PC-3 (cell line): Measurements from ENCODE around the gene SMYD2. TPM values are rescaled to one million over a fixed set of nuclear protein-coding genes. Genes with fewer than 3 reads are reported as not detected.

Source experiments
- ATAC-seq: fragments of 200-7000 bp; cut with Tn5 transposase; 2 replicates; pipeline ENCODE4 v1.9.1; 2020; ENCODE audit warnings: mild to moderate bottlenecking, moderate library complexity
- BruUV-seq: library from RNA; stranded (reverse); fragments of 400-500 nt; replicated peaks from 2 replicates; lab custom pipeline; 2021; lab: Mats Ljungman, UMichigan
- CTCF ChIA-PET: fragments of 300-600 bp; sonication (Branson Sonifier 250); formaldehyde crosslinking; loops from one replicate; lab custom pipeline; 2022; ENCODE audit warnings: antibody characterized with exemption; lab: Charles Lee
- POLR2A ChIA-PET: fragments of 300-600 bp; sonication (Branson Sonifier 250); formaldehyde crosslinking; loops from one replicate; lab custom pipeline; 2022; ENCODE audit warnings: antibody characterized with exemption; ENCODE audit not compliant: unreplicated experiment; lab: Charles Lee
- DNase-seq: peaks from one replicate; pipeline ENCODE4 v3.0.0-alpha.2; 2015
- H2AFZ ChIP-seq: fragments of 300-600 bp; sonication (generic); 2 replicates; pipeline ENCODE4 v1.6.0; 2016; ENCODE audit warnings: antibody characterized with exemption, low read length
- H3F3A ChIP-seq: fragments of 300-600 bp; sonication (generic); one replicate; pipeline ENCODE4 v1.6.0; 2017; ENCODE audit warnings: antibody characterized with exemption, low read length, control low read depth, mild to moderate bottlenecking; ENCODE audit not compliant: unreplicated experiment
- H3K27ac ChIP-seq: fragments of 300-600 bp; sonication (generic); 2 replicates; pipeline ENCODE4 v1.5.1; 2016; ENCODE audit warnings: mild to moderate bottlenecking, low read length
- H3K27me3 ChIP-seq: fragments of 300-600 bp; sonication (generic); 2 replicates; pipeline ENCODE4 v1.6.1; 2016; ENCODE audit warnings: low read length, mixed read lengths
- H3K36me3 ChIP-seq: fragments of 300-600 bp; sonication (generic); 2 replicates; pipeline ENCODE4 v1.6.1; 2016; ENCODE audit warnings: low read depth, mixed run types, low read length, mixed read lengths
- H3K4me1 ChIP-seq: fragments of 300-600 bp; sonication (generic); 2 replicates; pipeline ENCODE4 v1.5.1; 2016; ENCODE audit warnings: low read length; ENCODE audit not compliant: insufficient read depth
- H3K4me2 ChIP-seq: fragments of 300-600 bp; sonication (generic); 2 replicates; pipeline ENCODE4 v1.6.0; 2016; ENCODE audit warnings: low read length
- H3K4me3 ChIP-seq: fragments of 300-600 bp; sonication (generic); 2 replicates; pipeline ENCODE4 v1.5.1; 2016; ENCODE audit warnings: mild to moderate bottlenecking, low read length, mixed read lengths
- H3K79me2 ChIP-seq: fragments of 300-600 bp; sonication (generic); 2 replicates; pipeline ENCODE4 v1.6.1; 2017; ENCODE audit warnings: low read length, mixed read lengths
- H3K9ac ChIP-seq: fragments of 300-600 bp; sonication (generic); 2 replicates; pipeline ENCODE4 v1.6.0; 2016; ENCODE audit warnings: mild to moderate bottlenecking, low read length
- H3K9me2 ChIP-seq: fragments of 300-600 bp; sonication (generic); replicated peaks from 2 replicates; pipeline ENCODE4 v1.6.1; 2016; ENCODE audit warnings: mixed run types, low read length, mixed read lengths
- H3K9me3 ChIP-seq: fragments of 300-600 bp; sonication (generic); 2 replicates; pipeline ENCODE4 v1.6.1; 2016; ENCODE audit warnings: low read length, mixed read lengths
- H4K20me1 ChIP-seq: fragments of 300-600 bp; sonication (generic); 2 replicates; pipeline ENCODE4 v1.6.1; 2016; ENCODE audit warnings: low read length, mixed read lengths
- EZH2 ChIP-seq: fragments of 300-600 bp; sonication (generic); IDR thresholded peaks from one replicate; pipeline ENCODE4 v1.6.1; 2017; ENCODE audit warnings: antibody characterized with exemption, mild to moderate bottlenecking, low read length; ENCODE audit not compliant: unreplicated experiment
- EZH2phosphoT487 ChIP-seq: fragments of 300-600 bp; sonication (generic); IDR thresholded peaks from 2 replicates; pipeline ENCODE4 v1.6.1; 2018; ENCODE audit warnings: mild to moderate bottlenecking, antibody characterized with exemption, low read length, borderline replicate concordance
- intact Hi-C: fragments of 100-400 bp; cut with micrococcal nuclease; formaldehyde crosslinking; loops from 2 replicates; pipeline ENCODE4 v1.9.0; 2023
- total RNA-seq: library from RNA; depleted of rRNA; stranded (reverse); fragments of >200 nt; gene quantifications from 2 replicates; pipeline ENCODE4 v1.2.3, GENCODE V29; 2014
- TF ChIP-seq, protein P1 (sequence below): fragments of 300-600 bp; sonication (generic); conservative IDR thresholded peaks from 2 replicates; pipeline ENCODE4 v1.5.1; 2017; ENCODE audit warnings: antibody characterized with exemption, low read depth, mild to moderate bottlenecking, low read length

Gene SMYD2
- total RNA-seq, 1 experiment from 2014 or later = 124 TPM

DNA sequence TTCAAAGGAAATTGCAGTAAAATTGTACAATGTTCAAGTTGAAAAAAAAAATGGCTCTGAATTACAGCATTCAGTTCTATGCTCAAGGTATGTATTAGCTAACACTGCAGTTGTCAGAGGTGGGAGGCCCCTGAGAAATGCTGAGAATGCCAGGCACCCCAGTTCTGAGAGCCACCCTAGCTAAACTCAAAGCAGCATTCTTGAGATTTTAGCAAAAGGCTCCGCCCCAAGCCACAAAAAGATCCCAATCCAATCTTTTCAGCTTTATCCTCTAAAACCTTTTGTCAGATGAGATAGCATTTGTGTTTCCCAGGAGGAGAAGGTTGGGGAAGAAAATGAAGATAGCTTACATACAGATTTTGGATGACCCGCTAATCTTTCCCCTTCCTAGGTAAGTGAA is 68.8 kb downstream of the SMYD2 start:
- no peak overlapping the region for H3K9ac ChIP-seq
- BruUV-seq = no TSS peak
- H3K4me2 ChIP-seq = no peak overlapping the region
- H3F3A ChIP-seq = no peaks in the 10 kb centered on the region
- no peak overlapping the region for H3K27ac ChIP-seq
- intact Hi-C loops = no loop called here
- TF ChIP-seq EZH2phosphoT487 (no peak), EZH2 (no peak)
- TF ChIP-seq, protein P1, sequence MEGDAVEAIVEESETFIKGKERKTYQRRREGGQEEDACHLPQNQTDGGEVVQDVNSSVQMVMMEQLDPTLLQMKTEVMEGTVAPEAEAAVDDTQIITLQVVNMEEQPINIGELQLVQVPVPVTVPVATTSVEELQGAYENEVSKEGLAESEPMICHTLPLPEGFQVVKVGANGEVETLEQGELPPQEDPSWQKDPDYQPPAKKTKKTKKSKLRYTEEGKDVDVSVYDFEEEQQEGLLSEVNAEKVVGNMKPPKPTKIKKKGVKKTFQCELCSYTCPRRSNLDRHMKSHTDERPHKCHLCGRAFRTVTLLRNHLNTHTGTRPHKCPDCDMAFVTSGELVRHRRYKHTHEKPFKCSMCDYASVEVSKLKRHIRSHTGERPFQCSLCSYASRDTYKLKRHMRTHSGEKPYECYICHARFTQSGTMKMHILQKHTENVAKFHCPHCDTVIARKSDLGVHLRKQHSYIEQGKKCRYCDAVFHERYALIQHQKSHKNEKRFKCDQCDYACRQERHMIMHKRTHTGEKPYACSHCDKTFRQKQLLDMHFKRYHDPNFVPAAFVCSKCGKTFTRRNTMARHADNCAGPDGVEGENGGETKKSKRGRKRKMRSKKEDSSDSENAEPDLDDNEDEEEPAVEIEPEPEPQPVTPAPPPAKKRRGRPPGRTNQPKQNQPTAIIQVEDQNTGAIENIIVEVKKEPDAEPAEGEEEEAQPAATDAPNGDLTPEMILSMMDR = no peak
- peaks cover 29% of the 10 kb centered on the region for H3K36me3 ChIP-seq
- no peak for ATAC-seq
- H3K9me2 ChIP-seq = no peaks in the 10 kb centered on the region
- H3K4me1 ChIP-seq = no peaks in the 10 kb centered on the region
- no peaks in the 10 kb centered on the region for H3K79me2 ChIP-seq
- ChIA-PET POLR2A (interaction anchor here (0.6 kb wide), 1 partner anchor 21 kb away, joined by 8 read pairs; no protein-coding TSS in a partner anchor), CTCF (interaction anchor here (0.7 kb wide), 2 partner anchors 200 to 799 kb away, joined by 3 to 4 read pairs; no protein-coding TSS in a partner anchor)
- no peak overlapping the region for H3K4me3 ChIP-seq
- H3K27me3 ChIP-seq = no peaks in the 10 kb centered on the region
- no peak overlapping the region for H2AFZ ChIP-seq
- no peak for DNase-seq
- H4K20me1 ChIP-seq = no peaks in the 10 kb centered on the region
- H3K9me3 ChIP-seq = no peaks in the 10 kb centered on the region

GRCh38 chr1:214351551-214352277 is 70.8 kb downstream of the SMYD2 start:
- Histone ChIP-seq H3K27ac (no peak overlapping the region), H4K20me1 (no peaks in the 10 kb centered on the region), H3K9ac (no peak overlapping the region), H3K79me2 (no peaks in the 10 kb centered on the region), H3K4me2 (no peak overlapping the region), H3K27me3 (no peaks in the 10 kb centered on the region), H2AFZ (no peak overlapping the region), H3K4me1 (no peaks in the 10 kb centered on the region), H3F3A (no peaks in the 10 kb centered on the region), H3K9me2 (no peaks in the 10 kb centered on the region), H3K4me3 (no peak overlapping the region), H3K9me3 (no peaks in the 10 kb centered on the region), H3K36me3 (peaks cover 30% of the 10 kb centered on the region)
- no TSS peak for BruUV-seq
- ATAC-seq (no peak), DNase-seq (no peak)
- ChIA-PET CTCF (no interaction called here), POLR2A (interaction anchor here (0.6 kb wide), 1 partner anchor 276 kb away, joined by 5 read pairs; no protein-coding TSS in a partner anchor)
- TF ChIP-seq EZH2phosphoT487 = no peak
- TF ChIP-seq, protein P1 = no peak
- TF ChIP-seq EZH2 = no peak
- intact Hi-C loops = no loop called here

DNA sequence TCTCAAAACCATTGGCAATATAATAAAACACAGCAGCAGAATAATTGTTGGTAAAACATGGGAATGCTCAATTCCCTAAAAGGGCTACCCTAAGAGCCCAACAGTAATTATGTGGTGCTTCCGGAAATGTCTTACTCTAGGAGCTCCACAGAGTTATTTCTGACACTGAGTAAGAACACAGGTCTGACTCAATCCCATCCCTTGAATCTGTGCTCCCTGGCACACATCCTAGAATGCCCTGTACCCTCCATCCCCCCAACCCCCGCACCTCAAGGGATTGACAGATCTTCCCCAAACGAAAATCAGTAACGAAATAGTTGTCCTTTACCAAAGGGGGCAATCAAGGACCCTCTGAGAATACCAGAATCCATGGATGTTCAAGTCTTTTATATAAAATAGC is 71.9 kb downstream of the SMYD2 start:
- no peaks in the 10 kb centered on the region for H3K9me3 ChIP-seq
- BruUV-seq = no TSS peak
- no peaks in the 10 kb centered on the region for H3K9me2 ChIP-seq
- ATAC-seq = no peak
- POLR2A ChIA-PET = no interaction called here
- no peaks in the 10 kb centered on the region for H3K79me2 ChIP-seq
- no peaks in the 10 kb centered on the region for H3K27me3 ChIP-seq
- no peaks in the 10 kb centered on the region for H3K4me1 ChIP-seq
- peaks cover 25% of the 10 kb centered on the region; the same call in 1 of the 2 replicates for H3K36me3 ChIP-seq
- H3K9ac ChIP-seq = no peak overlapping the region
- no peaks in the 10 kb centered on the region for H3F3A ChIP-seq
- H3K4me2 ChIP-seq = no peak overlapping the region
- CTCF ChIA-PET = no interaction called here
- no peak overlapping the region for H2AFZ ChIP-seq
- intact Hi-C loops = no loop called here
- DNase-seq = no peak
- no peak overlapping the region for H3K27ac ChIP-seq
- H4K20me1 ChIP-seq = no peaks in the 10 kb centered on the region
- TF ChIP-seq EZH2phosphoT487 (no peak), EZH2 (no peak)
- TF ChIP-seq, protein P1 = no peak
- H3K4me3 ChIP-seq = no peak overlapping the region
